Sigmoid colon (tissue), 7 donors: ENCODE results near the gene TMEM11. TPM values are rescaled to one million over a fixed set of nuclear protein-coding genes. Genes with fewer than 3 reads are reported as not detected.

Experiments
- DNase-seq: peaks from one replicate; pipeline ENCODE4 v3.0.0-alpha.2; 2019
- H3K27ac ChIP-seq, 4 donors: fragments of 200-600 bp; sonication (generic); one replicate each; pipeline ENCODE4 v1.5.1; 2016 to 2019; ENCODE audit warnings: mild to moderate bottlenecking in 1 of 4
- H3K27me3 ChIP-seq, 3 donors: fragments of 200-600 bp; sonication (generic); one replicate each; pipeline ENCODE4 v1.5.1; 2019; ENCODE audit warnings: mild to moderate bottlenecking in 1 of 3
- H3K36me3 ChIP-seq, 4 donors: fragments of 200-600 bp; sonication (generic); one replicate each; pipeline ENCODE4 v1.5.1; 2016 to 2019
- H3K4me1 ChIP-seq, 4 donors: fragments of 200-600 bp; sonication (generic); one replicate each; pipeline ENCODE4 v1.5.1; 2017 to 2019
- H3K4me3 ChIP-seq, 4 donors: fragments of 200-600 bp; sonication (generic); one replicate each; pipeline ENCODE4 v1.5.1; 2017 to 2019; ENCODE audit warnings: mild to moderate bottlenecking in 2 of 4, moderate library complexity in 1 of 4
- H3K9me3 ChIP-seq, 4 donors: fragments of 200-600 bp in 3 of 4; sonication (generic) in 3 of 4; one replicate each; pipeline versions ENCODE4 v1.5.1 to v1.6.1; 2013 to 2019
- CTCF ChIP-seq, 4 experiments: fragments of 450-650 bp in 3 of 4; fragments of 200-600 bp in 1 of 4; IDR thresholded peaks; one replicate each; pipeline ENCODE4 v1.5.1; 2016 to 2019; ENCODE audit warnings: antibody characterized with exemption in 4 of 4, mild to moderate bottlenecking in 3 of 4, moderate library complexity in 2 of 4
- EP300 ChIP-seq, 4 donors: sonication (generic); formaldehyde crosslinking; IDR thresholded peaks; one replicate each; pipeline ENCODE4 v1.6.1; 2017; ENCODE audit warnings: antibody characterized with exemption in 4 of 4
- POLR2A ChIP-seq, 2 donors: fragments of 450-650 bp; IDR thresholded peaks; one replicate each; pipeline ENCODE4 v1.6.1; 2016; ENCODE audit warnings: antibody characterized with exemption in 2 of 2, mild to moderate bottlenecking in 2 of 2, moderate library complexity in 2 of 2
- POLR2AphosphoS5 ChIP-seq, 4 donors: sonication (generic); formaldehyde crosslinking; IDR thresholded peaks; one replicate each; pipeline ENCODE4 v1.6.1; 2017; ENCODE audit warnings: antibody characterized with exemption in 4 of 4
- WGBS, 2 donors: extraction: QIAGEN DNeasy Blood & Tissue Kit; methylation state at CpG; one replicate each; pipeline ENCODE4 v1.1.7; 2013; 5-methylcytosine and 5-hydroxymethylcytosine counted together
- intact Hi-C: fragments of 100-400 bp; cut with DNase I; formaldehyde crosslinking; loops from one replicate; pipeline ENCODE4 v1.15.1; 2023
- polyA plus RNA-seq, 3 donors: library from polyadenylated mRNA; stranded (reverse); fragments of 200-250 nt; gene quantifications; one replicate each; pipeline ENCODE4 v1.2.3, GENCODE V29; 2013
- total RNA-seq, 4 donors: library from RNA; depleted of rRNA; stranded (reverse); fragments of >200 nt; gene quantifications; one replicate each; pipeline ENCODE4 v1.1.0, GENCODE V29; 2016
- donor health status: healthy with polysubstance abuse.
- donor health status: Bipolar disorder and iron deficiency.
- donor health status: healthy.

Gene TMEM11
- total and polyA plus RNA-seq, 7 donors: 14.5 to 51.6 (median 27.8) TPM

- Histone ChIP-seq H3K27ac (peak overlapping the region in 1 of 4 donors; percentile 13), H3K4me3 (no peak overlapping the region), H3K4me1 (peaks cover 0 to 10% (median 3%) of the 10 kb centered on the region in 4 donors), H3K27me3 (no peaks in the 10 kb centered on the region), H3K36me3 (peaks cover 4 to 36% (median 13%) of the 10 kb centered on the region in 4 donors), H3K9me3 (no peaks in the 10 kb centered on the region)
- 94 to 95% methylated on average over 6 of the region's 6 CpGs for WGBS, 2 donors
- DNase-seq: no peak
- intact Hi-C loops: no loop called here
- no peak for TF ChIP-seq EP300 (IDR thresholded peaks at IDR 0.05)
- no peak for TF ChIP-seq CTCF (IDR thresholded peaks at IDR 0.05)
- no peak for TF ChIP-seq POLR2AphosphoS5 (IDR thresholded peaks at IDR 0.05)
- TF ChIP-seq POLR2A (IDR thresholded peaks at IDR 0.05): no peak
Observed at GRCh38 chr17:21186399-21187187, 27.4 kb downstream of the TMEM11 start.

GRCh38 chr17:21185061-21185460 is 28.9 kb downstream of the TMEM11 start:
- intact Hi-C loops: no loop called here
- Histone ChIP-seq H3K27ac (no peak overlapping the region), H3K27me3 (no peaks in the 10 kb centered on the region), H3K9me3 (no peaks in the 10 kb centered on the region), H3K4me3 (no peak overlapping the region), H3K4me1 (no peaks in the 10 kb centered on the region), H3K36me3 (peaks cover 4 to 42% (median 13%) of the 10 kb centered on the region in 4 donors)
- WGBS, 2 donors: 97% methylated on average over 1 of the region's 1 CpG
- no peak for DNase-seq
- no peak for TF ChIP-seq POLR2A (IDR thresholded peaks at IDR 0.05)
- no peak for TF ChIP-seq EP300 (IDR thresholded peaks at IDR 0.05)
- TF ChIP-seq CTCF (IDR thresholded peaks at IDR 0.05): no peak
- TF ChIP-seq POLR2AphosphoS5 (IDR thresholded peaks at IDR 0.05): no peak

GRCh38 chr17:21184570-21184969 is 29.4 kb downstream of the TMEM11 start:
- TF ChIP-seq POLR2AphosphoS5 (IDR thresholded peaks at IDR 0.05) (no peak), CTCF (IDR thresholded peaks at IDR 0.05) (no peak), POLR2A (IDR thresholded peaks at IDR 0.05) (no peak)
- Histone ChIP-seq H3K4me1 (no peaks in the 10 kb centered on the region), H3K4me3 (no peak overlapping the region), H3K36me3 (peaks cover 4 to 46% (median 13%) of the 10 kb centered on the region in 4 donors), H3K9me3 (no peaks in the 10 kb centered on the region), H3K27me3 (no peaks in the 10 kb centered on the region), H3K27ac (no peak overlapping the region)
- DNase-seq: no peak
- WGBS, 2 donors: 93 to 94% methylated on average over 3 of the region's 3 CpGs
- intact Hi-C loops: no loop called here

GRCh38 chr17:21183468-21183867 is 30.5 kb downstream of the TMEM11 start:
- Histone ChIP-seq H3K36me3 (peaks cover 4 to 42% (median 13%) of the 10 kb centered on the region in 4 donors), H3K27ac (no peak overlapping the region), H3K4me1 (no peaks in the 10 kb centered on the region), H3K9me3 (no peaks in the 10 kb centered on the region), H3K4me3 (no peak overlapping the region), H3K27me3 (no peaks in the 10 kb centered on the region)
- intact Hi-C loops: no loop called here
- no peak for DNase-seq
- TF ChIP-seq POLR2A (IDR thresholded peaks at IDR 0.05) (no peak), CTCF (IDR thresholded peaks at IDR 0.05) (no peak), EP300 (IDR thresholded peaks at IDR 0.05) (no peak), POLR2AphosphoS5 (IDR thresholded peaks at IDR 0.05) (no peak)
- 71 to 76% methylated on average over 5 of the region's 5 CpGs for WGBS, 2 donors
